ENCODE results near the gene NES.

- TF ChIP-seq EZH2 (IDR thresholded peaks at IDR 0.05; ENCODE audit: borderline replicate concordance, low read length) (no peak), CTCF (IDR thresholded peaks at IDR 0.05; ENCODE audit: low read length) (no peak)
These were observed 16.9 kb upstream of the NES start for GRCh38 chr1:156693848-156694689.
